ENCODE results near the gene NRSN2. TPM values are rescaled to one million over a fixed set of nuclear protein-coding genes. Genes with fewer than 3 reads are reported as not detected.
"Not testable (repeated sequence)": the region's sequence is repeated elsewhere in the genome, so short reads cannot be mapped to it uniquely, and the experiment has no call there.

Gene NRSN2
- total RNA-seq, 2 donors from 2014 or later = 9.4 to 10.0 TPM

DNA sequence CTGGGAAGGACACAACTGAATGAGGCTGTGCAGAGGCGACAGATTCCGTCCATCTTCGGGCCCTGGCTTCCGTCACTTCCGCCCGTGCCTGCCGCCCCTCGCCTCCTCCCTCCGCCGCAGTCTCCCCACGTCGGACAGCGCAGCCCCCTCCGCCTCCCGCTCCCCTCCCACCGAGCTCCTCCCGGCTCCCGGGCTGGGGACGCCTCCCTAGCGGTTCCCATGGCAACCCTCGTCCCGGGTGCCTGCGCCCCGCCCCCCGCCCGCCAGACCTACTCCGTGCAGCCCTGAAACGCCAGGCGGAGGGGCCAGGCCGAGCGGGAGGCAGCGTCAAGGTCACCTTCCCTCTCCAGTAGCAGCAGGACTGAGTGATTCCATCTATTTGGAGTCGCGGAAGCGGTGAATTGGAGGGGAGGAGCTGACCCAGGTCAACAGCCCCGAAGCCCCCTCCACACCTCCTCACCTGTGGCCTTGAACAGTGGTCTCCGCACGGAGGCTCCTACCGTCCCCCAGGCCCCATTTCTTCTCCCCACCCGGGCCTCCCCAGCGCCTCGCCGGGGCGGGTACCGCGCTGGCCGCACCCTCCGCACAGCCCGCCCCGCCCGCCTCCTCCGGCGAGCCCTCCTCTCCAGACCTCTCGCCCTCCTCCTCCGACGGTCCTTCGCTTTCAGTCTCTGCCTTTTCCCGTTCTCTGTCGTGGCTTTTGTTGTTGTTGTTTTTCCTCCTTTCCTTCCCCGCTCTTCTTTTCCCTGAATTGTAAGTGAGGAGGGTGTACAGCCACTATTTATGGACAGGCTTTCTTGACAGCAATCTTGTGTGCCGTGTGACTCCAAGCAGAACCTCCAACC is 951 bp downstream of the NRSN2 start:
- DNase-seq (peak; percentile 85 to 93), ATAC-seq (peak; percentile 85)
- intact Hi-C loops (cut with DNase I, micrococcal nuclease) = no loop called here

GRCh38 chr20:348972-349841 is 2.3 kb downstream of the NRSN2 start:
- no peak for DNase-seq
- no peak for ATAC-seq
- intact Hi-C loops (cut with DNase I, micrococcal nuclease) = no loop called here

GRCh38 chr20:353166-353565 is 6.3 kb downstream of the NRSN2 start:
- intact Hi-C loops (cut with DNase I, micrococcal nuclease) = loop anchor here (10.0 kb wide), 2 partner anchors 132 to 292 kb away; no protein-coding TSS in a partner anchor
- DNase-seq = no peak
- no peak for ATAC-seq

DNA sequence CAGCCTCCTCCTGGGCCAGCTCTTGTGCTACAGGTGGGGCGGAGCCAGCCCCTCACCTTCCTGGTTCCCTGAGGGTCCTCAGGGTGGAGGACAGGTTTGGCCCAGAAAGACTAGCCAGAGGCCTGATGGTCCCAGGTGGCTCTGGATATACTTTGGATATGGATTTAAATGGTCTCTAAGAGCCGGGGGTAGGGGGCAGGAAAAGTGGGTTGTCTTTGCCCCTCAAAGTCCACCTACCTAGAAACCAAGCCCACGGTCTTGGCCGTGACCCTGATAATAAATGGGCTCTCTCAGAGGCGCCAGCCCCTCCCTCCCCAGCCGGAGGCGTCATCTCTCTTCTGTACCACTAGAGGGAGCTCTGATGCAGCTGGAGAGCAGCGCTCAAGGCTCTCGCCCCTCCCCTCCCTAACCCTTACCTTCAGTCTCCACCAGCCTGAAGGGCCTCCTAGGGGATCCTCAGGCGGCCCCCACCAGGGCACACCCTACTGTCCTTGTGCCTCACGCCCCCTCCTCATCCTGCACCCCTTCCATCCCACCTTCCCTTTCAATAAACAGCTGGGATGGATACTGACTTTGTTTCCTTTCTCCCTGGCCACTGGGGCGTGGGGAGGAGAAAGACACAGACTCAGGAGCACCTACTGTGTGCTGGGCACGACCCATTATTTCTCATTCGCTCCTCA is 7.5 kb downstream of the NRSN2 start:
- intact Hi-C loops (cut with DNase I, micrococcal nuclease) = loop anchor here (2.0 to 10.0 kb wide), 3 partner anchors 122 to 290 kb away; no protein-coding TSS in a partner anchor
- ATAC-seq (peak; percentile 93), DNase-seq (peak; percentile 54 to 76)

DNA sequence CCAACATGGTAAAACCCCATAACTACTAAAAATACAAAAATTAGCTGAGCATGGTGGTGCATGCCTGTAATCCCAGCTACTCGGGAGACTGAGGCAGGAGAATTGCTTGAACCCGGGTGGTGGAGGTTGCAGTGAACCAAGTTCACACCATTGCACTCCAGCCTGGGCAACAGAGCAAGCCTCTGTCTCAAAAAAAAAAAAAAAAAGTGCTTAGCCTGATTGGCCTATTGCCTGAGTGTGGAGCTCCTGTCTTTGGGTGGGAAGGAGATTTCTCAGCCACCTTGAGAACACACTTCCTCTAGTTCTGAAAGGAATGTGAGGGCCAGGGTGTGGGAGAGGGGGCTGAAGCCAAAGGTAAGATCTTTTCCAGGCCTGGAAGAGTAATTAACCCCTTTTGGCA is 9.2 kb downstream of the NRSN2 start:
- intact Hi-C loops (cut with DNase I, micrococcal nuclease) = loop anchor here (10.0 kb wide), 2 partner anchors 129 to 289 kb away; no protein-coding TSS in a partner anchor
- ATAC-seq, DNase-seq: not testable (repeated sequence)

- intact Hi-C loops (cut with DNase I, micrococcal nuclease) = loop anchor here (10.0 kb wide), 2 partner anchors 128 to 288 kb away; no protein-coding TSS in a partner anchor
- no peak for DNase-seq
- no peak for ATAC-seq
These were observed 9.8 kb downstream of the NRSN2 start for GRCh38 chr20:356745-357144.

DNA sequence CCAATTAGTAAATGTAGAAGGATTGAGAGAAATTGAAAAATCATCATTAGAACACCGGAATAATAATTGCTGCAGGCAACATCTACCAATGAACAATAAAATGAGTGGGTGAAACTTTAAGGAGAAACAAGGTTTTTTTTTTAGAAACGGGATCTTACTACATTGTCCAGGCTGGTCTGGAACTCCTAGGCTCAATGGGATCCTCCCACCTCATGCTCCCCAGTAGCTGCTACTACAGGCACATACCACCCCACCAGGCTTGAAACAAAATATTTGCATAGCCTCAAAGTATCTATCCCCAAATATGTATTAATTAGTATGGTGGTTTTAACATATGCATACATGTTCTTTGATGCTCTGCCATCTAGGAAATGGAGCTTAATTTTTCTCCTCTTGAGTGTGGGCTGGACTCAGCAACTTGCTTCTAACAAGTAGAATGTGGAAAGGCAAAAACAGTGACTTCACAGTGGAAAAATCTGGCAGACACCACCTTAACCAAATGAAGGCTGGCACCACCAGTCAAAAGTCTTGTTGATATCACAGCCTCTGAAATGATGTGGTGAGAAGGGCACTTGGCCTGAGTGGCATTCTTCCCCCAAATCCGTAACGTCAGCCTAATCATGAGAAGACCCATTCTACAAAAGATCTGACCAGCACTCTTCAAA is 12.1 kb downstream of the NRSN2 start:
- ATAC-seq = no peak
- intact Hi-C loops (cut with DNase I, micrococcal nuclease) = loop anchor here (10.0 kb wide), 2 partner anchors 126 to 286 kb away; no protein-coding TSS in a partner anchor
- DNase-seq = no peak

- ATAC-seq (no peak), DNase-seq (no peak)
- intact Hi-C loops (cut with DNase I, micrococcal nuclease) = no loop called here
These were observed 14.7 kb downstream of the NRSN2 start for GRCh38 chr20:361561-361960.

GRCh38 chr20:362271-363254 is 15.7 kb downstream of the NRSN2 start:
- ATAC-seq (peak; percentile 99), DNase-seq (peak; percentile 80 to 86)
- intact Hi-C loops (cut with DNase I, micrococcal nuclease) = no loop called here

DNA sequence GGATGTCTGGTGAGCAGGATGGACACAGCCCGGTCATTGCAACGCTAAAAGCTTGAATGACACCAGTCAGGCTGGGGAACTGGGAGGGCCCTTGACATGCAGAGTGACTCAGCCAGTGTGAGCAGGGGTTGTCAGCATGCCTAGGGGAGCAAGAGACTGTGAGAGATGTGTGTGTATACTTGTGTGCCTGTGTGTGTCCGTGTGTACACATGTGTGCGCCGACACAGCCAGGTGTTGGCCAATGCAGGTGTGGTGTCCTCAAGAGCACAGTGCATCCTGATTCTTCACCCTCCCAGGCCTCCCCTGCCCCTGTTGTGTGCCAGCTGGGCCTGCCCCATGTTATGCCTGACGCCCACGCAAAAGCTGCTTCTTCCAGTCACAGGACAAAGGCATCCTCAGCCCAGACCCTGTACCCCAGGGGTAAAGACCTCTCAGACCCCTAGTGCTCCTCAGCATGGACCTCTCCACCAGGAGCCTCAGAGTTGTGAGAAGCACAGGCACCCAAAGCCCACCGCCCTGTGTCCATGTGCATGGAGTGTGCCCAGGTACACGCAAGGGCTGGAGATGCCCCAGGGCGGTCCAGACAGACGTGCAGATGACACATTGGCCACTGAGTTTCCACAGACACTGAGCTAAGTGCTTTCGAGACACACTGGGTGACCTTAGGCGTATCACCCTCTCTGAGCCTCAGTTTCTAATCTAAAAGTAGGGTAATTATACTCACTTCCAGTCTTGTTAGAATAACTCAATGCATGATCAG is 16.6 kb downstream of the NRSN2 start:
- ATAC-seq (no peak), DNase-seq (no peak)
- intact Hi-C loops (cut with DNase I, micrococcal nuclease) = no loop called here

DNA sequence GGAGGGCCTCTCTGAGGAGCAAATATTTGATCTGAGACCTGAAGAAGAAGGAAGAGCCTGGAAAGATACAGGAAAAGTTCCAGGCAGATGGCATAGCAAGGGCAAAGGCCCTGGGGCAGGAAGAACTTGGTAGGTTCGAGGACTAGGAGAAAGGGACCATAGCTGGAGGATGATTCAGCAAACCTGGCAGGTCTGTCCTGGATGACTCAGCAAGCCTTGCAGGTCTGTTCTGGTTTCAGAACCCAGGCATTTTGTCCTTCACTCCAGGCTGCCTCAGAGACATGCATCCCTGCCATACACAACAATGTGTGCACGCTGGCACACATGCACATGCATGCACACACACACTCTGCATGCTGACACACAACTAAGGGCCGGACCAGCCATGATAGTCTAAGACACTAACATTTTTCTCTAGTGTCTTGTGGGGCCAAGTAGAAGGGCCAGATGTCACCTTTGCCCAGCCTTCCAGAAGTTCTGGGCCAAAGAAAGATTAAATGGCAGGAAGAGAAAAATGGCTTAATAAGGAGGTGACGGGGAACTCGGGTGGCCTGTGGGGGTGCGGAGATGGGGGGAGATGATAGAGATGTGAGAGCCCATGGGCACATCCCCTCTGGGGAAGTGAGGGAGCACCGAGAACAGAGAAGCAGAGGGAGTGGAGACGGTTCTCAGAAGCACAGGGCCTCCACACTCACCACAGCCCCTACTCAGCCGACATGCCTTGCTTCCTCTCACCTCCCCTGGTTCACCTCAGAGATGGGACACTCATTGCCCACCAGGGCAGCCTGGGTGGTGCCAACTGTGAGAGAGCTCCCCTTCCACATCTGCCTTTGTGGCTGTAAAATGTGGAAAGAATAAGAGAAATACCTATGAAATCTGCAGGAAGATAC is 18.2 kb downstream of the NRSN2 start:
- ATAC-seq (no peak), DNase-seq (no peak)
- intact Hi-C loops (cut with DNase I, micrococcal nuclease) = no loop called here

- intact Hi-C loops (cut with DNase I, micrococcal nuclease) = no loop called here
These were observed 19.3 kb downstream of the NRSN2 start for GRCh38 chr20:366041-366718.

GRCh38 chr20:366719-367485 is 20.0 kb downstream of the NRSN2 start:
- no peak for DNase-seq
- ATAC-seq = no peak
- intact Hi-C loops (cut with DNase I, micrococcal nuclease) = no loop called here

More at GRCh38 chr20:366041-366718, 19.3 kb downstream of the NRSN2 start:
- ATAC-seq (no peak), DNase-seq (no peak)

GRCh38 chr20:367486-367887 is 20.6 kb downstream of the NRSN2 start:
- ATAC-seq (no peak), DNase-seq (no peak)
- intact Hi-C loops (cut with DNase I, micrococcal nuclease) = no loop called here

All from left colon (tissue), 2 donors.